H9 (cell line): ENCODE results near the gene RAC2. TPM values are rescaled to one million over a fixed set of nuclear protein-coding genes. Genes with fewer than 3 reads are reported as not detected.

Experiments used
- DNase-seq: peaks from one replicate; pipeline ENCODE4 v3.0.0-alpha.2; 2017
- H2AFZ ChIP-seq: one replicate; pipeline ENCODE4 v1.6.1; 2013; ENCODE audit warnings: mild to moderate bottlenecking, low read length, control low read depth, moderate library complexity
- H2AK5ac ChIP-seq: 2 replicates; pipeline ENCODE4 v1.6.1; 2013; ENCODE audit warnings: low read length, control low read depth, mixed read lengths; ENCODE audit not compliant: insufficient read length
- H2BK120ac ChIP-seq: one replicate; pipeline ENCODE4 v1.6.1; 2013; ENCODE audit warnings: low read depth, mild to moderate bottlenecking, low read length, control low read depth, inconsistent platforms; ENCODE audit not compliant: poor library complexity, severe bottlenecking
- H2BK12ac ChIP-seq: 2 replicates; pipeline ENCODE4 v1.6.1; 2013; ENCODE audit warnings: low read length, control low read depth, mixed read lengths, low read depth; ENCODE audit not compliant: insufficient read length
- H2BK15ac ChIP-seq: 2 replicates; pipeline ENCODE4 v1.6.1; 2013; ENCODE audit warnings: low read depth, low read length, control low read depth
- H2BK20ac ChIP-seq: one replicate; pipeline ENCODE4 v1.6.1; 2013; ENCODE audit warnings: low read depth, mild to moderate bottlenecking, low read length, control low read depth, inconsistent platforms; ENCODE audit not compliant: poor library complexity, severe bottlenecking
- H2BK5ac ChIP-seq: 2 replicates; pipeline ENCODE4 v1.6.1; 2013; ENCODE audit warnings: low read length, control low read depth, mixed read lengths; ENCODE audit not compliant: insufficient read length
- H3K14ac ChIP-seq: 2 replicates; pipeline ENCODE4 v1.6.1; 2013; ENCODE audit warnings: low read length, control low read depth; ENCODE audit not compliant: insufficient read depth
- H3K18ac ChIP-seq: 2 replicates; pipeline ENCODE4 v1.6.1; 2013; ENCODE audit warnings: low read depth, mild to moderate bottlenecking, mixed read lengths, low read length, control low read depth; ENCODE audit not compliant: insufficient read length
- H3K23ac ChIP-seq: 2 replicates; pipeline ENCODE4 v1.6.1; 2013; ENCODE audit warnings: low read length, control low read depth, mixed read lengths, low read depth; ENCODE audit not compliant: insufficient read length
- H3K23me2 ChIP-seq: 2 replicates; pipeline ENCODE4 v1.6.1; 2013; ENCODE audit warnings: low read depth, mild to moderate bottlenecking, mixed read lengths, low read length, control low read depth; ENCODE audit not compliant: insufficient read length, poor library complexity, severe bottlenecking
- H3K27ac ChIP-seq: 2 replicates; pipeline ENCODE4 v1.5.1; 2013; ENCODE audit warnings: low read length, control low read depth, mixed read lengths, low read depth; ENCODE audit not compliant: insufficient read length
- H3K27me3 ChIP-seq: 2 replicates; pipeline ENCODE4 v1.6.1; 2013; ENCODE audit warnings: low read length, control low read depth, inconsistent platforms; ENCODE audit not compliant: insufficient read depth
- H3K4ac ChIP-seq: 2 replicates; pipeline ENCODE4 v1.6.1; 2013; ENCODE audit warnings: low read depth, mild to moderate bottlenecking, control low read depth, inconsistent platforms, low read length, moderate library complexity
- H3K4me1 ChIP-seq: 2 replicates; pipeline ENCODE4 v1.6.1; 2013; ENCODE audit warnings: low read length, control low read depth, inconsistent platforms; ENCODE audit not compliant: insufficient read depth
- H3K4me2 ChIP-seq: 2 replicates; pipeline ENCODE4 v1.6.1; 2013; ENCODE audit warnings: low read length, control low read depth, mixed read lengths; ENCODE audit not compliant: insufficient read length, insufficient read depth
- H3K56ac ChIP-seq: 2 replicates; pipeline ENCODE4 v1.6.1; 2013; ENCODE audit warnings: low read depth, mild to moderate bottlenecking, mixed read lengths, low read length, control low read depth; ENCODE audit not compliant: insufficient read length
- H3K79me1 ChIP-seq: 2 replicates; pipeline ENCODE4 v1.6.1; 2013; ENCODE audit warnings: low read depth, mild to moderate bottlenecking, moderate library complexity, low read length, control low read depth, inconsistent platforms; ENCODE audit not compliant: insufficient read depth, poor library complexity, severe bottlenecking
- H3K79me2 ChIP-seq: 2 replicates; pipeline ENCODE4 v1.6.1; 2013; ENCODE audit warnings: low read length, control low read depth, inconsistent platforms; ENCODE audit not compliant: insufficient read depth
- H3K9ac ChIP-seq: 2 replicates; pipeline ENCODE4 v1.6.1; 2013; ENCODE audit warnings: low read length, control low read depth, mixed read lengths; ENCODE audit not compliant: insufficient read length; ENCODE audit errors: extremely low read depth
- H3K9me3 ChIP-seq: one replicate; pipeline ENCODE4 v1.6.1; 2013; ENCODE audit warnings: low read depth, low read length, inconsistent platforms; ENCODE audit not compliant: control insufficient read depth
- H3T11ph ChIP-seq: one replicate; pipeline ENCODE4 v1.6.1; 2013; ENCODE audit warnings: mild to moderate bottlenecking, low read length, control low read depth, inconsistent platforms
- H4K20me1 ChIP-seq: one replicate; pipeline ENCODE4 v1.6.1; 2013; ENCODE audit not compliant: control insufficient read depth, insufficient read length, insufficient read depth
- H4K5ac ChIP-seq: 2 replicates; pipeline ENCODE4 v1.6.1; 2013; ENCODE audit warnings: low read depth, mild to moderate bottlenecking, mixed read lengths, low read length, control low read depth; ENCODE audit not compliant: insufficient read length
- H4K8ac ChIP-seq: replicated peaks from 2 replicates; pipeline ENCODE4 v1.6.1; 2013; ENCODE audit warnings: low read length, control low read depth, mixed read lengths, low read depth; ENCODE audit not compliant: insufficient read length
- H4K91ac ChIP-seq: 2 replicates; pipeline ENCODE4 v1.6.1; 2013; ENCODE audit warnings: low read depth, mild to moderate bottlenecking, moderate library complexity, mixed read lengths, low read length, control low read depth; ENCODE audit not compliant: insufficient read length
- H3K27ac Mint-ChIP-seq, 3 experiments: 2 replicates in 2 of 3; 3 replicates in 1 of 3; pipeline ENCODE4 v1.8.0; 2020 to 2021; ENCODE audit warnings: mixed read lengths in 3 of 3, mild to moderate bottlenecking in 1 of 3, moderate library complexity in 1 of 3
- H3K27me3 Mint-ChIP-seq: 2 replicates; pipeline ENCODE4 v1.8.0; 2021; ENCODE audit warnings: low read depth, mild to moderate bottlenecking, moderate library complexity, mixed read lengths
- H3K36me3 Mint-ChIP-seq, 3 experiments: 2 replicates in 2 of 3; 3 replicates in 1 of 3; pipeline ENCODE4 v1.8.0; 2020 to 2021; ENCODE audit warnings: low read depth in 3 of 3, mixed read lengths in 3 of 3; ENCODE audit not compliant: insufficient read depth in 1 of 3
- H3K4me1 Mint-ChIP-seq, 2 experiments: 2 replicates each; pipeline ENCODE4 v1.8.0; 2020; ENCODE audit warnings: mixed read lengths in 2 of 2
- H3K4me3 Mint-ChIP-seq, 2 experiments: 2 replicates in 1 of 2; 3 replicates in 1 of 2; pipeline ENCODE4 v1.8.0; 2020 to 2021; ENCODE audit warnings: mild to moderate bottlenecking in 2 of 2, mixed read lengths in 2 of 2, moderate library complexity in 1 of 2
- H3K9me3 Mint-ChIP-seq, 2 experiments: 2 replicates in 1 of 2; 3 replicates in 1 of 2; pipeline ENCODE4 v1.8.0; 2020; ENCODE audit warnings: mild to moderate bottlenecking in 2 of 2, mixed read lengths in 2 of 2, moderate library complexity in 1 of 2
- WGBS: extraction: QIAGEN DNeasy Blood & Tissue Kit; methylation state at CpG from one replicate; pipeline ENCODE4 v1.1.7; 2013; ENCODE audit warnings: missing lambda C conversion rate, low lambda C conversion rate, mixed read lengths; ENCODE audit not compliant: insufficient read length; ENCODE audit errors: extremely low coverage; 5-methylcytosine and 5-hydroxymethylcytosine counted together
- total RNA-seq: library from RNA; stranded (reverse); gene quantifications from 2 replicates; pipeline ENCODE4 v1.2.1, GENCODE V29; 2021
- TF ChIP-seq, protein P1 (sequence below): fragments of 200-600 bp; sonication (generic); conservative IDR thresholded peaks from 3 replicates; pipeline ENCODE4 v1.8.0; 2021; ENCODE audit warnings: antibody characterized with exemption, mild to moderate bottlenecking

Gene RAC2
- total RNA-seq, 1 experiment from 2014 or later: 2.8 TPM

GRCh38 chr22:37266581-37267134, 22.6 kb upstream of the RAC2 start:
- Histone ChIP-seq H3K23ac (no peak overlapping the region), H3K27me3 (no peaks in the 10 kb centered on the region; the same call in 1 of the 2 replicates), H2BK15ac (no peak overlapping the region), H3K79me2 (no peaks in the 10 kb centered on the region), H3K27ac (no peak overlapping the region), H3K79me1 (no peaks in the 10 kb centered on the region), H2BK12ac (no peak overlapping the region), H3T11ph (no peak overlapping the region), H2BK20ac (no peak overlapping the region), H4K8ac (no peak overlapping the region), H3K14ac (no peak overlapping the region), H3K9me3 (no peaks in the 10 kb centered on the region), H3K4me2 (no peak overlapping the region), H4K91ac (no peak overlapping the region), H3K4me1 (no peaks in the 10 kb centered on the region), H2AFZ (no peak overlapping the region), H2AK5ac (no peak overlapping the region), H4K20me1 (no peaks in the 10 kb centered on the region), H2BK5ac (no peak overlapping the region), H3K56ac (no peak overlapping the region), H3K23me2 (no peaks in the 10 kb centered on the region), H4K5ac (no peak overlapping the region), H3K18ac (no peak overlapping the region), H2BK120ac (no peak overlapping the region), H3K4ac (no peak overlapping the region), H3K9ac (no peak overlapping the region)
- Mint-ChIP-seq H3K4me3 (no peak overlapping the region), H3K27ac (no peak overlapping the region), H3K4me1 (peaks cover 6 to 8% of the 10 kb centered on the region in 2 experiments), H3K9me3 (peaks cover 18 to 19% of the 10 kb centered on the region in 2 experiments), H3K27me3 (peaks cover 68% of the 10 kb centered on the region), H3K36me3 (peaks cover 2 to 12% (median 2%) of the 10 kb centered on the region in 3 experiments; a peak in 5 of 7 replicates)
- DNase-seq: no peak
- no CpG with 5 or more reads among the region's 18 CpGs for WGBS
- TF ChIP-seq, protein P1, sequence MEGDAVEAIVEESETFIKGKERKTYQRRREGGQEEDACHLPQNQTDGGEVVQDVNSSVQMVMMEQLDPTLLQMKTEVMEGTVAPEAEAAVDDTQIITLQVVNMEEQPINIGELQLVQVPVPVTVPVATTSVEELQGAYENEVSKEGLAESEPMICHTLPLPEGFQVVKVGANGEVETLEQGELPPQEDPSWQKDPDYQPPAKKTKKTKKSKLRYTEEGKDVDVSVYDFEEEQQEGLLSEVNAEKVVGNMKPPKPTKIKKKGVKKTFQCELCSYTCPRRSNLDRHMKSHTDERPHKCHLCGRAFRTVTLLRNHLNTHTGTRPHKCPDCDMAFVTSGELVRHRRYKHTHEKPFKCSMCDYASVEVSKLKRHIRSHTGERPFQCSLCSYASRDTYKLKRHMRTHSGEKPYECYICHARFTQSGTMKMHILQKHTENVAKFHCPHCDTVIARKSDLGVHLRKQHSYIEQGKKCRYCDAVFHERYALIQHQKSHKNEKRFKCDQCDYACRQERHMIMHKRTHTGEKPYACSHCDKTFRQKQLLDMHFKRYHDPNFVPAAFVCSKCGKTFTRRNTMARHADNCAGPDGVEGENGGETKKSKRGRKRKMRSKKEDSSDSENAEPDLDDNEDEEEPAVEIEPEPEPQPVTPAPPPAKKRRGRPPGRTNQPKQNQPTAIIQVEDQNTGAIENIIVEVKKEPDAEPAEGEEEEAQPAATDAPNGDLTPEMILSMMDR: no peak
